Measurements from ENCODE around the gene DCLRE1C. TPM values are rescaled to one million over a fixed set of nuclear protein-coding genes. Genes with fewer than 3 reads are reported as not detected.
A peak's percentile ranks its signal among the peaks of the same experiment; 100 is the strongest.
"Not testable (repeated sequence)": the region's sequence is repeated elsewhere in the genome, so short reads cannot be mapped to it uniquely, and the experiment has no call there.

DCLRE1C gene
- 1 to 10 TPM; 5.7 to 6.5 TPM for polyA plus RNA-seq

DNA sequence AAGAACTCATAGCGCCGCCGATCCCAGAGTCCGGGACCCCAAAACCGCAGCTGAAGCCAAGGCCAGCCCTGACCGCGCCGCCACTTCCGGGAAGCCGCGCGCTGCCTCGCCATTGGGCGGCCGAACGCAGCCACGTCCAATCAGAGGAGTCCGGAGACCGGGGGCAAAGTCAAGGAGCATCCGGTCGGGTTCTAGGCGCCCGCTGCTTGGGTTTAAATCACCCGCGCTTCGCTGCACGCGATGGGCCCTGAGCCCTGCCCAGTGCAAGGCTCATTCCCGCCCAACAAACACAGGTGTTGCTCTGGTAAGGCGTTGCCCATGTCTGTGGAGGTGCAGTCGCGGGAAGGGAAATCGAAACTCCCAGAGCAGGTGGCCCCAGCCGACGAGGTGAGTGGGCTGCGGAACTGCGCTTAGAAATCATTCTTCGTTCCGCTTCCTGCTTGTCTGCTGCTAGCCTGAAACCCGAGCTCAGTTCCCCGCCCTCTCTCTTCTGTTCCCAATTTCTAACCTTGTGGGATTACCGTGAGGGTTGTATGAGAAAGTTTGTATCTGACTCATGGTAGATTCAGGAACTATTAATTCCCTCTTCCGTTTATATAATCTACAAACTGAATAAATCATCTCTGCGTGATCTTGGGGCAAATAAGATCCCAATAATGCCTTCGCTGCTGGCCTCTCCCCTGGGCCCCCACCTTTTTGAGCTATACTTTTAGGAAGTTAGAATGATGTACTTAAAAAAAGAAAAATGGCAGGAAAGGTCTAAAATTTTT, at the start of gene DCLRE1C:
Gene DCLRE1C, minus strand, starts transcription at position 96 of the 770 bp plus-strand sequence. Its CDS starts 86 bp downstream, at position 10.
- no peaks in the 10 kb centered on the region for H3K9me3 ChIP-seq (ENCODE audit: control insufficient read depth in 2 of 2, insufficient read depth in 1 of 2, low read depth in 1 of 2, low read length in 1 of 2)
- H3K27ac ChIP-seq (ENCODE audit: low read depth in 2 of 2, low read length in 1 of 2) = peak within 1 kb of the TSS; percentile 88 to 96
- 0% methylated on average over 45 of the region's 45 CpGs for WGBS, 2 donors
- H3K4me1 ChIP-seq (ENCODE audit: control insufficient read depth in 2 of 2, insufficient read depth in 2 of 2, low read length in 1 of 2) = peaks cover 0 to 2% of the 10 kb centered on the region in 2 donors
- peak within 1 kb of the TSS; percentile 72 to 76 for H3K4me3 ChIP-seq (ENCODE audit: low read depth in 1 of 2, low read length in 2 of 2)
- no peaks in the 10 kb centered on the region for H3K36me3 ChIP-seq (ENCODE audit: control insufficient read depth in 2 of 2, insufficient read depth in 2 of 2, low read length in 1 of 2)
- no peaks in the 10 kb centered on the region for H3K27me3 ChIP-seq (ENCODE audit: control insufficient read depth in 1 of 2, insufficient read depth in 2 of 2, low read length in 2 of 2)

DNA sequence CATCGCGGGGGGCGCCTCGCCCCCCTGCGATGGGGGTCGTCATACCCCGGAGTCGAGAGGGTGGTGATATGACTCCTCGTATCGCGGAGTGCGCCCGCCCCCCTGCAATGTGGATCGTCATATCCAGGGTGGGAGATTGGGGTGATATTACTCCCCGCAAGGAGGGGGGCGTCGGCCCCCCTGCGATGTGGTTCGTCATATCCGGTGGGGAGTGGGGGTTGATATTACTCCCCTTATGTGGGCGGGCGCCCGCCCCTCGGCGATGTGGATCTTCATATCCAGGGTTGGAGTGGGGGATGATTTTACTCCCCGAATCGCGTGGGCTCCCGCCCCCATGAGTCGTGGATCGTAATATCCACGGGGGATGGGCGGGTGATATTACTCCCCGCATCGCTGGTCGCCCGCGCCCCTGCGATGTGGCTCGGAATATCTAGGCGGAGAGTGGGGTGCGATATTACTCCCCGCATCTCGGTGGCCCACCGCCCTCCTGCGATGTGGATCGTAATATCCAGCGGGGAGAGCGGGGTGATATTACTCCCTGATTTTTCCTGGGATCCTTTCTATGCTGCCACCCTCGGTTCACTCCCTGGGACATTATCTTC, 42.2 kb upstream of the DCLRE1C start:
- Histone ChIP-seq H3K36me3 (ENCODE audit: control insufficient read depth in 2 of 2, insufficient read depth in 2 of 2, low read length in 1 of 2) (no peaks in the 10 kb centered on the region), H3K9me3 (ENCODE audit: control insufficient read depth in 2 of 2, insufficient read depth in 1 of 2, low read depth in 1 of 2, low read length in 1 of 2) (no peaks in the 10 kb centered on the region), H3K4me3 (ENCODE audit: low read depth in 1 of 2, low read length in 2 of 2) (no peak overlapping the region), H3K27ac (ENCODE audit: low read depth in 2 of 2, low read length in 1 of 2) (no peak overlapping the region), H3K27me3 (ENCODE audit: control insufficient read depth in 1 of 2, insufficient read depth in 2 of 2, low read length in 2 of 2) (no peaks in the 10 kb centered on the region), H3K4me1 (ENCODE audit: control insufficient read depth in 2 of 2, insufficient read depth in 2 of 2, low read length in 1 of 2) (no peaks in the 10 kb centered on the region)
- 77 to 88% methylated on average over 44 to 50 of the region's 50 CpGs for WGBS, 2 donors

DNA sequence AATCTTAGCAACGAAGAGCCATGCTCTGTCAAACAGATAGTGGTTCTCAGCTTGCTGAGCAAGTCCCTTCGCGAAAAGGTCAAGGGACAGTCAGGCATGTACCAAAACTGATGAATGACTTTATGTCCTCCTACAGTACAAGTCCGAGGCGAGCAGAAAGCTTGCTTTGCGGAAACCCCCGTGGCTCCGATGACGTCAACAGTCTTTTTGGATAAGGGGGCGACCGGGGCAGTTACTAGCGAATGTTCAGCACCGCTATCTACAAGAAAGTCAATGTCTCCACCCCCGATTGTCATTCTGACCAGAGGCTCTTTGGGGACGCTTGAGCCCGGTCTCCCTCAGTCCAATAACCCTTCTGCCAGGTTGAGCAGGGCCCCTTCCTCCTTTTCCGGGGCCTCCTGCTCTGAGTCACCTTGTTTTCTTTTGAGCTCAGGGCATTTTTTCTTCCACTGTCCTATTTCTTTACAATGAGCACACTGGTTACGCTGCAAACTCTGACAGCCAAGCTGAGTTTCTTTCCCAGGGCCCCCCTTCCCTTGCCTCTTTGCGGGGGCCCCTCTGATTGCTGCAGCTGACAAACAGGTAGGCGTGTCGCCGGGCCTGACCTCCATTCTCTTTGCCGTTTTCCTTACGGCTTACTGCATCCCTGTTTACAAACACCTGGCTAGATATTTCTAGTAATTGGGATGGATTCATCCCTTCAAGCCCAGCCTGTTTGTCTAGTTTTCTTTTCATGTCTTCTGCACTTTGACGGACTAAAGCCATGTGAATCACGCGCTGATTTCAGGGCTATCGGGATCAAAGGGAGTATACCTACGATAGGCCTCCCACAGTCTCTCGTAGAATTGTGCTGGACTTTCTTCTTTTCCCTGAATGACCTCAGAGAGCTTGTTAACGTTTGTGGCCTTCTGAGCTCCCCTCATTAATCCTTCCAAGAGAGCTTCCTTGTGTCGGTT, 39.9 kb upstream of the DCLRE1C start:
- WGBS, 2 donors = 67 to 70% methylated on average over 32 of the region's 32 CpGs
- not testable (repeated sequence) for H3K4me3 ChIP-seq (ENCODE audit: low read depth in 1 of 2, low read length in 2 of 2); H3K27me3 ChIP-seq (ENCODE audit: control insufficient read depth in 1 of 2, insufficient read depth in 2 of 2, low read length in 2 of 2); H3K36me3 ChIP-seq (ENCODE audit: control insufficient read depth in 2 of 2, insufficient read depth in 2 of 2, low read length in 1 of 2); H3K4me1 ChIP-seq (ENCODE audit: control insufficient read depth in 2 of 2, insufficient read depth in 2 of 2, low read length in 1 of 2); H3K9me3 ChIP-seq (ENCODE audit: control insufficient read depth in 2 of 2, insufficient read depth in 1 of 2, low read depth in 1 of 2, low read length in 1 of 2)
- peak overlapping the region in 1 of 2 donors; percentile 31 for H3K27ac ChIP-seq (ENCODE audit: low read depth in 2 of 2, low read length in 1 of 2)

DNA sequence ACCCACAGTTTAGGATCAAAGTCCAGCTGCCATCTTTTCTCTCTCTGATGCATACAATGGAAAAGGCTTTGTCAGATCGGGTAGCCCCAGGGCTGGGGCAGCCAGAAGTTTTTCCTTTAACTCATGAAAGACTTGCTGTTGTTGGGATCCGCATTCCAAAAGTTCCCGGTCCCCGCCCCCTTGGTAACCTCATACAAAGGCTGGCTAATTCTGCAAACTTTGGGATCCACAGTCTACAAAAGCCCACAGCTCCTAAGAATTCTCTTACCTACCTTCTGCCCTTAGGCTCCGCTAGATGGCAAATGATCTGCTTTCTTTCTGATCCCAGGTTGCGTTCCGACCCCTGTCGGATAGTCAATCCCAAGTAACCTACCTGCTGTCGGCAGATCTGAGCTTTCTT, 38.4 kb upstream of the DCLRE1C start:
- 87 to 88% methylated on average over 9 of the region's 9 CpGs for WGBS, 2 donors

DNA sequence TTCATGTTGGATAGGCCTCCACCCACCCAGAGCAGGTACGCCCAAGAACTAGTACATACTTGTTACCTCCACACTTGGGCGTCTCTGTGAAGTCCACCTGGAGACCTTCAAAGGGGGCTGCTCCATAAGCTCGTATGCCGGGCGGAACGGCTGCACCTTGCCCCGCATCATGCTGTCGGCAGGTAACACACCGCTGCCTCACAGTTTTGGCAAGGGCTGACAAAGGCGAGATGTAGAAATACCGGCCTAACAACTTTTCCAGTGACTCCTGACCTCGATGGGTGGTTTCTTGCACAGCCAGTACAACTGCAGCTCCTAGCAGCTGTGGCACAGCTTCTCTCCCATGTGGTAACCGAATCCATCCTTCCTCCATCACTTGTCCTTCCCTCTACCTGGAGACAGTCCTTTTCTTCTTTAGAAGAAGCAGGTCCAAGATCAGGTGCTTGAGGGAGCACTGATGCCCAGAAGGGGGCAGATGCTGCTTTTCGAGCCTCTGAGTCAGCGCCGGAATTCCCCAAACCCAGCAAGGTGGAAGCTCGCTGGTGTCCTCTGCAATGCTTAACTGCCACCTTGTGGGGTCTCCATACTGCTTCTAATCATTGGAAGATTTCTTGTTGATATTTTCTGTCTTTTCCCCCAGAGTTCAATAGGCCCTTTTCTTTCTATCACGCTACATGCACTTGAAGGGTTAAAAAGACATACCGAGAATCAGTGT, 37.3 kb upstream of the DCLRE1C start:
- not testable (repeated sequence) for H3K4me3 ChIP-seq (ENCODE audit: low read depth in 1 of 2, low read length in 2 of 2); H3K27me3 ChIP-seq (ENCODE audit: control insufficient read depth in 1 of 2, insufficient read depth in 2 of 2, low read length in 2 of 2); H3K9me3 ChIP-seq (ENCODE audit: control insufficient read depth in 2 of 2, insufficient read depth in 1 of 2, low read depth in 1 of 2, low read length in 1 of 2); H3K4me1 ChIP-seq (ENCODE audit: control insufficient read depth in 2 of 2, insufficient read depth in 2 of 2, low read length in 1 of 2); H3K36me3 ChIP-seq (ENCODE audit: control insufficient read depth in 2 of 2, insufficient read depth in 2 of 2, low read length in 1 of 2)
- WGBS, 2 donors = 38 to 43% methylated on average over 17 to 19 of the region's 19 CpGs
- peak overlapping the region in 1 of 2 donors; percentile 49 for H3K27ac ChIP-seq (ENCODE audit: low read depth in 2 of 2, low read length in 1 of 2)

More for the DNA sequence above, 38.4 kb upstream of the DCLRE1C start:
- not testable (repeated sequence) for H3K4me1 ChIP-seq (ENCODE audit: control insufficient read depth in 2 of 2, insufficient read depth in 2 of 2, low read length in 1 of 2); H3K36me3 ChIP-seq (ENCODE audit: control insufficient read depth in 2 of 2, insufficient read depth in 2 of 2, low read length in 1 of 2); H3K9me3 ChIP-seq (ENCODE audit: control insufficient read depth in 2 of 2, insufficient read depth in 1 of 2, low read depth in 1 of 2, low read length in 1 of 2); H3K27ac ChIP-seq (ENCODE audit: low read depth in 2 of 2, low read length in 1 of 2); H3K4me3 ChIP-seq (ENCODE audit: low read depth in 1 of 2, low read length in 2 of 2); H3K27me3 ChIP-seq (ENCODE audit: control insufficient read depth in 1 of 2, insufficient read depth in 2 of 2, low read length in 2 of 2)

DNA sequence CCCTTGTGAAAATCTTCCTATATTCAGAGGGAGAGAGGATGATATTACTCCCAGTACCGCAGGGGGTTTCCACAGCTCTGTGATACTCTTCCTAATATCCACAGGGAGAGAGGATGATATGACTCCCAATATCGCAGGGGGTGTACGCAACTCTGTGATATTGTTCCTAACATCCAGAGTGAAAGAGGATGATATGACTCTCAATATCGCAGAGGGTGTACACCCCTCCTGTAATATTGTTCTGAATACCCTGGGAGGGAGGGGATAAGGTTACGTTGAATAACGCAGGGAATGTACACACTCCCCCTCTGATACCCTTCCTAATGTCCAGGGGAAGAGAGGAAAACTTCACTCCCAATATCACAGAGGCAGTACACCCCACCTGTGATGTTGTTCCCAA, 35.7 kb upstream of the DCLRE1C start:
- not testable (repeated sequence) for H3K27ac ChIP-seq (ENCODE audit: low read depth in 2 of 2, low read length in 1 of 2); H3K4me3 ChIP-seq (ENCODE audit: low read depth in 1 of 2, low read length in 2 of 2); H3K4me1 ChIP-seq (ENCODE audit: control insufficient read depth in 2 of 2, insufficient read depth in 2 of 2, low read length in 1 of 2); H3K9me3 ChIP-seq (ENCODE audit: control insufficient read depth in 2 of 2, insufficient read depth in 1 of 2, low read depth in 1 of 2, low read length in 1 of 2); H3K27me3 ChIP-seq (ENCODE audit: control insufficient read depth in 1 of 2, insufficient read depth in 2 of 2, low read length in 2 of 2); H3K36me3 ChIP-seq (ENCODE audit: control insufficient read depth in 2 of 2, insufficient read depth in 2 of 2, low read length in 1 of 2)
- 92 to 95% methylated on average over 6 of the region's 6 CpGs for WGBS, 2 donors

DNA sequence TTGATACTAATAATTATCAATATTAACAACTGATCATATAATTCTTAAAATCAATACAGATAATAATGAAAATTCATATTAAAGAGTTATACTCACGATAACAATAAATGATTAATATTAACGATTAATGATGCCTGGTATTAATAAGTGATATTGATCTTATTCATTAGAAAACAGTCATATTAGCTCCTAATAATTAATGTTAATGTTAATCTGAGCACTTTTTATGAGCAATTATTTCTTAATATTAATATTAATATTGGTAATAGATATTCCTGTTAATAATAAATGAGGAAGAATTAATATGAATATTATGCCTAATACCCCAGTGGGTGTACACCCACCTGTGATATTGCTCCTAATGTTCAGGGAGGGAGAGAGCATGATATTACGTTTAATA, 28.8 kb upstream of the DCLRE1C start:
- Histone ChIP-seq H3K4me3 (ENCODE audit: low read depth in 1 of 2, low read length in 2 of 2) (no peak overlapping the region), H3K36me3 (ENCODE audit: control insufficient read depth in 2 of 2, insufficient read depth in 2 of 2, low read length in 1 of 2) (no peaks in the 10 kb centered on the region), H3K27me3 (ENCODE audit: control insufficient read depth in 1 of 2, insufficient read depth in 2 of 2, low read length in 2 of 2) (no peaks in the 10 kb centered on the region), H3K9me3 (ENCODE audit: control insufficient read depth in 2 of 2, insufficient read depth in 1 of 2, low read depth in 1 of 2, low read length in 1 of 2) (no peaks in the 10 kb centered on the region), H3K27ac (ENCODE audit: low read depth in 2 of 2, low read length in 1 of 2) (no peak overlapping the region), H3K4me1 (ENCODE audit: control insufficient read depth in 2 of 2, insufficient read depth in 2 of 2, low read length in 1 of 2) (peaks cover 5% of the 10 kb centered on the region in 2 donors)
- WGBS, 2 donors = 89 to 94% methylated on average over 3 of the region's 3 CpGs

DNA sequence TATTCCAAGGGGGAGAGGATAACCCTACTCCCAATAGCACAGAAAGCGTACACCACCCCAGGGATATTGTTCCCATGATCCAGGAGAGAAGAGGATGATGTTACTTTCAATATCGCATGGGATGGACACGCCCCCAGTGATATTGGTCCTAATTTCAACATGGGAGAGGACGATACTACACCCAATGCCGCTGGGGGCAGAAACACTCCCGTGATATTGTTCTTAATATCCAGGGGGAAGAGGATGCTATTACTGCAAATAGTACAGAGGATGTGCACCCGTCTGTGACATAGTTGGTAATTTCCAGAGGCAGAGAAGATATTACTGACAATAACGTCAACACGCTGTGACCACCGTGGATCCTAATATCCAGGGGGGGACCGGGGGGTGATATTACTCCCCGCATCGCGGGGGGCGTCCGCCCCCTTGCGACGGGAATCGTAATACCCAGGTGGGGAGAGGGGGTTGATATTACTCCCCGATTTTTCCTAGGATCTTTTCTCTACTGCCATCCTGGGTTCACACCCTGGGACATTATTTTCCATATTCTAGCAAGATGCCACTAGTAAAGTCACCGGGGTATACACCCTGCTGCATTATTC, 21.9 kb upstream of the DCLRE1C start:
- no peaks in the 10 kb centered on the region for H3K27me3 ChIP-seq (ENCODE audit: control insufficient read depth in 1 of 2, insufficient read depth in 2 of 2, low read length in 2 of 2)
- WGBS, 2 donors = 30 to 35% methylated on average over 21 of the region's 21 CpGs
- no peak overlapping the region for H3K27ac ChIP-seq (ENCODE audit: low read depth in 2 of 2, low read length in 1 of 2)

More for the DNA sequence above, 21.9 kb upstream of the DCLRE1C start:
- Histone ChIP-seq H3K4me1 (ENCODE audit: control insufficient read depth in 2 of 2, insufficient read depth in 2 of 2, low read length in 1 of 2) (no peaks in the 10 kb centered on the region), H3K36me3 (ENCODE audit: control insufficient read depth in 2 of 2, insufficient read depth in 2 of 2, low read length in 1 of 2) (no peaks in the 10 kb centered on the region), H3K4me3 (ENCODE audit: low read depth in 1 of 2, low read length in 2 of 2) (no peak overlapping the region), H3K9me3 (ENCODE audit: control insufficient read depth in 2 of 2, insufficient read depth in 1 of 2, low read depth in 1 of 2, low read length in 1 of 2) (no peaks in the 10 kb centered on the region)

Measured in esophagus (tissue), 2 donors.